Neutrophil (primary cell): ENCODE data around the gene YWHAG.

ENCODE experiments used
- H3K27ac ChIP-seq: fragments of 200-600 bp; sonication (generic); 2 replicates; pipeline ENCODE4 v1.5.1; 2016; ENCODE audit warnings: mild to moderate bottlenecking, moderate library complexity
- H3K27me3 ChIP-seq: fragments of 200-600 bp; sonication (generic); 2 replicates; pipeline ENCODE4 v1.6.0; 2016; ENCODE audit warnings: mild to moderate bottlenecking
- H3K36me3 ChIP-seq: fragments of 200-600 bp; sonication (generic); 2 replicates; pipeline ENCODE4 v1.5.1; 2017
- H3K4me1 ChIP-seq, 2 experiments: fragments of 200-600 bp in 1 of 2; sonication (generic) in 1 of 2; 1 replicate in 1 of 2; 2 replicates in 1 of 2; pipeline versions ENCODE4 v1.5.1 to v1.6.1; 2013 to 2016; ENCODE audit warnings: low read depth in 1 of 2, low read length in 1 of 2, mild to moderate bottlenecking in 1 of 2, moderate library complexity in 1 of 2; ENCODE audit not compliant: control insufficient read depth in 1 of 2, insufficient read depth in 1 of 2
- H3K4me3 ChIP-seq, 2 experiments: fragments of 200-600 bp in 1 of 2; sonication (generic) in 1 of 2; 1 replicate in 1 of 2; 2 replicates in 1 of 2; pipeline ENCODE4 v1.5.1; 2013 to 2016; ENCODE audit warnings: low read depth in 1 of 2, low read length in 1 of 2, mild to moderate bottlenecking in 1 of 2, moderate library complexity in 1 of 2
- H3K9me3 ChIP-seq: fragments of 200-600 bp; sonication (generic); 2 replicates; pipeline ENCODE4 v1.5.1; 2016
- TF ChIP-seq, protein P1 (sequence below): fragments of 200-600 bp; sonication (generic); IDR thresholded peaks from 2 replicates; pipeline ENCODE4 v1.5.1; 2016; ENCODE audit warnings: antibody characterized with exemption

YWHAG gene

DNA sequence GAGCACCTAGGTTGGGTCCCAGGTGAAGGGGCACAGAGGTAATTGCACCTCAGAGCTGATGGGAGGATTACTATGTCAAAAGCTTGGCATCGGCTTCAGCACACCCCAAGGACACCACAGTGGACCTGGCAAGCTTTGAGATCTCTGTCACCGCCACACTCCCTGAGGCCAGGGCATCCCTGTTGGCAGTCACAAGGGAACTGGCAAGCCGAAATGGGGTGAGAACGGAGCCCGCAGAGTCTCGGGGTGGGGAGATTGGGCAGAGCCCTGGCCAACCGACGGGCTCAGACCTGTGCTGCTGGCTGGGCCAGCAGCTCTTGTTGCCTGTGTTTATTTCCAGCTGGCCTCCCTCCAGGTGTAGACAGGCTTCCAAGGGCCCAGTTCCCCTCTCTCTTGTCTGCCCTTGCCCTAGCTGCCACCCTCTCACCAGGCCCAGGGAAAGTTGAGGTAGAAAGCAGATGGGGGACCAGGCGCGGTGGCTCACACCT, 53.9 kb downstream of the YWHAG start:
- Histone ChIP-seq H3K27ac (no peak overlapping the region), H3K4me3 (no peak overlapping the region), H3K27me3 (peaks cover 45% of the 10 kb centered on the region), H3K4me1 (peaks cover 15 to 20% of the 10 kb centered on the region in 2 experiments), H3K36me3 (no peaks in the 10 kb centered on the region), H3K9me3 (no peaks in the 10 kb centered on the region)
- TF ChIP-seq, protein P1, sequence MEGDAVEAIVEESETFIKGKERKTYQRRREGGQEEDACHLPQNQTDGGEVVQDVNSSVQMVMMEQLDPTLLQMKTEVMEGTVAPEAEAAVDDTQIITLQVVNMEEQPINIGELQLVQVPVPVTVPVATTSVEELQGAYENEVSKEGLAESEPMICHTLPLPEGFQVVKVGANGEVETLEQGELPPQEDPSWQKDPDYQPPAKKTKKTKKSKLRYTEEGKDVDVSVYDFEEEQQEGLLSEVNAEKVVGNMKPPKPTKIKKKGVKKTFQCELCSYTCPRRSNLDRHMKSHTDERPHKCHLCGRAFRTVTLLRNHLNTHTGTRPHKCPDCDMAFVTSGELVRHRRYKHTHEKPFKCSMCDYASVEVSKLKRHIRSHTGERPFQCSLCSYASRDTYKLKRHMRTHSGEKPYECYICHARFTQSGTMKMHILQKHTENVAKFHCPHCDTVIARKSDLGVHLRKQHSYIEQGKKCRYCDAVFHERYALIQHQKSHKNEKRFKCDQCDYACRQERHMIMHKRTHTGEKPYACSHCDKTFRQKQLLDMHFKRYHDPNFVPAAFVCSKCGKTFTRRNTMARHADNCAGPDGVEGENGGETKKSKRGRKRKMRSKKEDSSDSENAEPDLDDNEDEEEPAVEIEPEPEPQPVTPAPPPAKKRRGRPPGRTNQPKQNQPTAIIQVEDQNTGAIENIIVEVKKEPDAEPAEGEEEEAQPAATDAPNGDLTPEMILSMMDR = no peak

DNA sequence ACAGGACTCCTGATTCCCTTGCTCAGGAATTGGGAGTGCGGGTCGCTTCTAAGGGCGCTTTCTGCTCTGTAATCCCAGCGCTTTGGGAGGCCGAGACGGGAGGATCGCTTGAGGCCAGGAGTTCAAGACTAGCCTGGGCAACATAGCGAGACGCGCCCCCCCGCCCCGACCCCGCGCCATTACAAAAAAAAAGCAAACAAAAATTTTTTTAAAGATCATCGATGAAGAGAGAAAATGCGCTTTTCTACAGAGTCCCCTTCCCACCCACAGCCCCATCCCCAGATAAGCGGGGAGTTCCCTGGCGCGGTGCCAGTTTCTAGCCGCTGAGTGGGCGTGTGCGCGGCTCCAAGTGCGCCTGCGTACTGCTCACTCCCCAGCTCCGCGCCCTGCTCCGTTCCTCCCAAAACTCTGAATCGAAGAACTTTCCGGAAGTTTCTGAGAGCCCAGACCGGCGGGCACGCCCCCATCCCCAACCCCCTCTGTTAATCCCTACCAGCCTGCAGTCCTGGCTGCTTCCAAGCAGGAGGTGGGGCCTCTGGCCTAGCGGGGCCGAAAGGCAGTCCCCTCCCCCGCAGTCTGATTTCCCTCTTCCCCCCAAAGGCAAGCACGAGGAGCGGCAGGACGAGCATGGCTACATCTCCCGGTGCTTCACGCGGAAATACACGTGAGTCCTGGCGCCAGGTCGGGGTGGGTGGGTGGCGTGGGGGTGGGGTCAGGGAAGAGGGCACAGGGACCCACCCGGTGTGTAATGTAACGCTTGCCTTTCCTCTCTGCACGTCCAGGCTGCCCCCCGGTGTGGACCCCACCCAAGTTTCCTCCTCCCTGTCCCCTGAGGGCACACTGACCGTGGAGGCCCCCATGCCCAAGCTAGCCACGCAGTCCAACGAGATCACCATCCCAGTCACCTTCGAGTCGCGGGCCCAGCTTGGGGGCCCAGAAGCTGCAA, 55.3 kb downstream of the YWHAG start:
- Histone ChIP-seq H3K4me1 (peaks cover 15 to 20% of the 10 kb centered on the region in 2 experiments), H3K4me3 (peak overlapping the region; percentile 69 to 71), H3K36me3 (no peaks in the 10 kb centered on the region), H3K27me3 (peaks cover 47% of the 10 kb centered on the region), H3K27ac (no peak overlapping the region), H3K9me3 (no peaks in the 10 kb centered on the region)
- TF ChIP-seq, protein P1 = no peak

DNA sequence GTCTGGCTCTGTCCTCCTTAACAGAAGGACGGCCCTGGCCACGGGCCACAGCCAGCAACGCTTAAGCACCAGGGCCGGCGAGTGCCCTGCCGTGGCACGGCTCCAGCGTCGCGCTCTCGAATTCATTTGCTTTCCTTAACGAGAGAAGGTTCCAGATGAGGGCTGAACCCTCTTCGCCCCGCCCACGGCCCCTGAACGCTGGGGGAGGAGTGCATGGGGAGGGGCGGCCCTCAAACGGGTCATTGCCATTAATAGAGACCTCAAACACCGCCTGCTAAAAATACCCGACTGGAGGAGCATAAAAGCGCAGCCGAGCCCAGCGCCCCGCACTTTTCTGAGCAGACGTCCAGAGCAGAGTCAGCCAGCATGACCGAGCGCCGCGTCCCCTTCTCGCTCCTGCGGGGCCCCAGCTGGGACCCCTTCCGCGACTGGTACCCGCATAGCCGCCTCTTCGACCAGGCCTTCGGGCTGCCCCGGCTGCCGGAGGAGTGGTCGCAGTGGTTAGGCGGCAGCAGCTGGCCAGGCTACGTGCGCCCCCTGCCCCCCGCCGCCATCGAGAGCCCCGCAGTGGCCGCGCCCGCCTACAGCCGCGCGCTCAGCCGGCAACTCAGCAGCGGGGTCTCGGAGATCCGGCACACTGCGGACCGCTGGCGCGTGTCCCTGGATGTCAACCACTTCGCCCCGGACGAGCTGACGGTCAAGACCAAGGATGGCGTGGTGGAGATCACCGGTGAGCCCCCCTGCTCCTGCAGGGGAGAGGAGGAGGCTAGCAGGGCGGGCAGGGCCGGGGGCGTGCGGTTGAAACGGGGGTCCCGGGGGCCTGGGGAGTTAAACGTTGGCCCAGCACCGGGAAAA, 56.2 kb downstream of the YWHAG start, which contains the start of gene HSPB1:
Gene HSPB1, plus strand, starts transcription at position 327 of the 855 bp plus-strand sequence. Its CDS starts 40 bp downstream, at position 367.
- Histone ChIP-seq H3K4me1 (peaks cover 15 to 20% of the 10 kb centered on the region in 2 experiments), H3K27me3 (peaks cover 47% of the 10 kb centered on the region), H3K36me3 (no peaks in the 10 kb centered on the region), H3K9me3 (no peaks in the 10 kb centered on the region), H3K4me3 (peak within 1 kb of the TSS; percentile 69 to 71), H3K27ac (no peak within 1 kb of the TSS)
- TF ChIP-seq, protein P1 = no peak

DNA sequence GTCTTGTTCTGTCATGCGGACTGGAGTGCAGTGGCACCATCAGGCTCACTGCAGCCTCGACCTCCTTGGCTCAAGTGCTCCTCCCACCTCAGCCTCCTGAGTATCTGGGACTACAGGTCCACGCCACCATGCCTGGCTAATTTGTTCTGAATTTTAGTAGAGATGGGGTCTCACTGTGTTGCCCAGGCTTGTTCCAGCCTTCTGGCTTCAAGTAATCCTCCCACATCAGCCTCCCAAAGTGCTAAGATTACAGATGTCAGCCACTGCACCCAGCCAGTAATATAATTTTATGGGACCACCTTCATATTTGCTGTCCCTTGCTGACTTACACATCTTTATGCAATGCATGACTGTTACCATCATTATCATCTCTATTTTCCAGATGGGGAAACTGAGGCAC, 57.8 kb downstream of the YWHAG start:
- Histone ChIP-seq H3K9me3 (no peaks in the 10 kb centered on the region), H3K4me1 (peaks cover 15 to 20% of the 10 kb centered on the region in 2 experiments), H3K4me3 (no peak overlapping the region), H3K36me3 (no peaks in the 10 kb centered on the region), H3K27me3 (peaks cover 47% of the 10 kb centered on the region), H3K27ac (no peak overlapping the region)
- TF ChIP-seq, protein P1 = no peak

DNA sequence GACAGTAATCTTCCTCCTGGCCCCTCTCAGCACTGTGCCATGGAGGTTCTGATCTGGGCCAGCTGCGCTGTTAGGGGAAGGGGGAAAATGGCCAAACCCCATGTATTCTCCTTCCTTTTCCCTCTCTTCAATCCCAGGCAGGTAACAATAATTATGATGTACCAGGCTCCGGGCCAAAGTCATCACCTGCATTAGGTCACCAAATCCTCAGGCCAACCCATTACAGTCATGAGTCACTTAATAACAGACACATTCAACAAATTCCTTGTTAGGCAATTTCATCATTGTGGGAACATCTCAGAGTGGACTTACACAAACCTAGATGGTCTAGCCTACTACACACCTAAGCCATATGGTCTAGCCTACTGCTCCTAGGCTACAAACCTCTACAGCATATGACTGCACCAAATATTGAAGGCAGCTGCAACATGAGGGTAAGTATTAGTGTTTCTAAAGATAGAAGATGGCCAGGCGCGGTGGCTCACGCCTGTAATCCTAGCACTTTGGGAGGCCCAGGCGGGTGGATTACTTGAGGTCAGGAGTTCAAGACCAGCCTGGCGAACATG, 58.5 kb downstream of the YWHAG start:
- no peak overlapping the region for H3K4me3 ChIP-seq
- TF ChIP-seq, protein P1 = no peak
- peaks cover 15 to 20% of the 10 kb centered on the region in 2 experiments for H3K4me1 ChIP-seq
- H3K27me3 ChIP-seq = peaks cover 47% of the 10 kb centered on the region
- H3K9me3 ChIP-seq = no peaks in the 10 kb centered on the region
- H3K36me3 ChIP-seq = no peaks in the 10 kb centered on the region
- no peak overlapping the region for H3K27ac ChIP-seq
